HG03439 (cell line): ENCODE results near the gene SNN.

ENCODE experiments used
- ATAC-seq: cut with Tn5 transposase; IDR thresholded peaks from one replicate; pipeline ENCODE4 v1.9.1; 2021; ENCODE audit warnings: mild to moderate bottlenecking, moderate library complexity; ENCODE audit not compliant: unreplicated experiment

Gene SNN

DNA sequence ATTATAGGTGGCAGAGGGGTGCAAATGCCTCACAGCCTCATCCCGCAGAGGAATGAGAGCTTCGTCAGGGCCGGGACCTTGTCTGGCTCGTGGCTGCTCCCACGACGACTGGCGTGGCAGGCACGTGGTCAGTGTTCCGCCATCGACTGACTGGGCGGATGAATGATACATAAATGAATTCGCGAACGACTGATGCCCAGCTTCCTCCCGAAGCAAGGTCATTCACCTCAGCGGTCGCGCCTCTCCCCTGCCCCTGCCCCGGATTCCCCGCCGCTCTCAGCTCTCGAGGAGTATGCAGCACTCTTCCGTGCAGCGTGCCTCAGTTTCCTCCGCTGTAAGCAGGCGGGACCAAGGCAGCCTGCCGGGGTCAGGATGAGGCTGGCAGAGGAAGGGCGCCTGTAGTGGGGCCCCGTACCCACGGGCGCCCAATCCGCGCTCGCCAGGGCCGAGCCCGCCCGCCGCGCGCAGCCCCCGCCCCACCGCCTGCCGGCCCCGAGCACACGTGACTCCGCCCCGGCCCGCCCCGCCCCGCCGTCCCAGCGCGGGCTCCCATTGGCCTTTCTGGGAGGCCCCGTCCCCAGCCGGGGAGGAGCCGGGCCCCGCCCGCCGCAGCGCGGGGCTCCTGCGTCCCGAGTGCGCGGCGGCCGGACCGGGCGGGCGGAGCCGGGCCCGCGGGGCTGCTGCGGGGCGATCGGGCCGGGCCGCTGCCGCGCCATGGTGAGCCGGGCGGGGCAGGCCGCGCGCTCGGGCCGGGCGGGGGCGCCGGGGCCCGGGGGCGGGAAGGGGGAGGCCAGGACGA lies at the start of gene SNN:
SNN (plus strand) TSS at position 632 of the 799 bp plus-strand sequence. CDS start 7,605 bp downstream, outside the sequence.
- ATAC-seq: no peak

DNA sequence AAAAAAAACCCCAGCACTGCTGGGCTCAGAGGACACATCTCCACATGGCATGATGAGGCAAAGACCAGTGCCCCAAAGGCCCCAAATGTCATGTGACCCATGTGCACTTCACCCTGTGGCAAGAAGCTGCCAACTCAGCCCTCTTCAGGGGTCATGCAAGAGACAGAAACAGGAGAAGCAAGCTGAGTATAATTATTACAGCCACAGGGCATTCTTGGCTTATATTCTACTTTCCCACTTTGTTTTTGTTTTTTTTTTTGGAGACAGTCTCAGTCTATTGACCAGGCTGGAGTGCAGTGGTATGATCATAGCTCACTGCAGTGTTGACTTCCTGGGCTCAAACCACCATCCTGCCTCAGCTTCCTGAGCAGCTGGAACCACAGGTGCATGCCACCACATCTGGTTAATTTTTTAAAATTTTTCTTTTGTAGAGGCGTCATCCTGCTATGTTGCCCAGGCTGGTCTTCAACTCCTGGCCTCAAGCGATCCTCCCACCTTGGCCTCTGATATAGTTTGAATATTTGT lies 48.9 kb upstream of the SNN start:
- no peak for ATAC-seq

DNA sequence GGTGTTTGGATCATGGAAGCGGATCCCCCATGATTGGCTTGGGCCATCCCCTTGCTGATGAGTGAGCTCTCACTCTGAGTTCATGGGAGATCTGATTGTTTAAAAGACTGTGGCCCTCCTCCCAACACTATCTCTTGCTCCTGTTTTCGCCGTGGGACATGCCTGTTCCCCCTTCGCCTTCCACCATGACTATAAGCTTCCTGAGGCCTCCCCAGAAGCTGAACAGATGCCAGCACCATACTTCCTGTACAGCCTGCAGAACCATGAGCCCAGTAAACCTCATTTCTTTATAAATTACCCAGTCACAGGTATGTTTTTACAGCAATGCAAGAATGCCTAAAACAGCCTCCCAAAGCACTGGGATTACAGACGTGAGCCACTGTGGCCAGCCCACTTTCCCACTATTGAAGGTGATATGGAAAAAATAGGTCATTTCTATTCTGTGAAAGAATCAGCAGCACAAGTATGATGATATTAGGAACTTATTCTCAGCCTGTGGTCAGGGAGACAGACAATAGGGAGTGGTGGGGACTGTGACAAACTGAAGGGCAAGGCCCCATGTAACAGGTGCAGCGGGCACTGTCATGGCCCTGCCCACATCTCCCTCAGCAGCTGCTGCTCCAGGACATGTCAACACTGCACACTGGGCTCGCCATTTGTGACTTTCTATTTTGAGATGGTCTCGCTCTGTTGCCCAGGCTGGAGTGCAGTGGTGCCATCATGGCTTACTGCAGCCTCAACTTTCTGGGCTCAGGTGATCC lies 47.8 kb upstream of the SNN start:
- no peak for ATAC-seq

DNA sequence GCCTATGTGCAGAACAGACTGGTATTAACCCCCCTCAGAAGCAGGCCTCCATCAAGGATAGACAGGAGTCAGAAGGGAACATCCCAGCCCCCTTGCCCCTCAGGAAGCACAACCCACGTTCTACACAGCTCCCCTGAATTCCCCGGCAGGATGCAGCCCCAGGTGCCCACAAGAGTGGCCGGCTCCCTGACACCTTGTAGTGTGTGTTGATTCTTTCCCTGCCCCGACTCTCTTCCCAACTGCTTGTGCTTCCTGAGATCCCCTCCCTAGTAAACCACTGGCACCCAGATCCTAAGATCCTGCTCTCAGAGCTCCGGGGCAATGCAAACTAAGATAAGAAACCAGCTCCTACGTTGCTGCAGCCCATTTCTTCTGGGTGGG lies 46.7 kb upstream of the SNN start:
- ATAC-seq: no peak

DNA sequence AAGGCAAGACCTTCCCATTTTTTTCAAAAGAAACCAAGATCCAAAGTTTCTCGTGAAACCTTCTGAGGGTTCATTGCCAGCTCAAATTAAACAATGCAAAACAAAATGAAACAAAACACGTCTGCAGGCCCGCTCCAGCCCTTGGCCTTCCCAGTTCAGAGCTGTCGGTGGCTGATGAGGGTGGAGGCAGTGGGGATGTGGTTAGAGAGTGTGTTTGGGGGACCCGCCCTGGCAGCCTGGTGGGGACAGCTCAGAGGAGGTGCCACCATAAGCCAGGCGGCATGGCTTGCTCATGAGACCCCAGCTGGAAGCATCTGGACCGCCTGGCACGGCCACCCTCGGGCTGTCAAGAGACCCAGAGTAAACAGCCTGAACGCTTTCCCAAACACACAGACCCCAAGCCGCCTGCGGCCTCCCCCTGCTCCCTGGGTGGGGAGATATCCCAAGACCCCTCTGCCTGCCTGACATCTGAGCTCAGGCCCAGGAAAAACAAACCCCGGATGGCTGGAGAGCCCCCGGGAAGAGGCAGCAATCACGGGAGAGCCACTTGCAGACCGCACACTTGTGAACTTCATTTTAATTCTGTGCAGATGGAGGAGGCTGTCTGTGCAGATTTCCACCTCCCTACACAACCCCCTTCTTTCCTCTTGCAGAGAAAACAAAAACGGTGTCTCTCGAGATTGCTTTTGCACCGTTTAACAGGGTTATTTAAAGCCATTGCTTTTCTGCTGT lies 46.2 kb upstream of the SNN start:
- no peak for ATAC-seq

DNA sequence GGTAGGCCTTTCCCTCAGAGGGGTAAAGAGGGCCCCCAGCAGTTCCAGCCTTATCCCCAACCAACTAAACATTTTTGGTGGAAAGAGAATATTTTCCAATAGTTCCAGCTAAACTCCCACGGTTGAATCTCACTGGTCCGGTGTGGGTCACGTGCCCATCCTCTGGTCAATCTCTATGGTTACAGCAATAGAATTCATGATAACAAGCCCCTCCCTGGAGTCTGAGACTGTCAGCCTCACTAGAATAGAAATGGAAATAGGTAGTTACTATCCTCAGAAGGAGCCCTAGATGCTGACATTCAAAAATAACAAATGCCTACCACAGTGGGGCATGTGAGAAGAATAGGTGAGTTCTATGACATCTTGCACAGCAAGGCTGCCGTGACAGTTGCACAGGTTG lies 44.0 kb upstream of the SNN start:
- no peak for ATAC-seq

DNA sequence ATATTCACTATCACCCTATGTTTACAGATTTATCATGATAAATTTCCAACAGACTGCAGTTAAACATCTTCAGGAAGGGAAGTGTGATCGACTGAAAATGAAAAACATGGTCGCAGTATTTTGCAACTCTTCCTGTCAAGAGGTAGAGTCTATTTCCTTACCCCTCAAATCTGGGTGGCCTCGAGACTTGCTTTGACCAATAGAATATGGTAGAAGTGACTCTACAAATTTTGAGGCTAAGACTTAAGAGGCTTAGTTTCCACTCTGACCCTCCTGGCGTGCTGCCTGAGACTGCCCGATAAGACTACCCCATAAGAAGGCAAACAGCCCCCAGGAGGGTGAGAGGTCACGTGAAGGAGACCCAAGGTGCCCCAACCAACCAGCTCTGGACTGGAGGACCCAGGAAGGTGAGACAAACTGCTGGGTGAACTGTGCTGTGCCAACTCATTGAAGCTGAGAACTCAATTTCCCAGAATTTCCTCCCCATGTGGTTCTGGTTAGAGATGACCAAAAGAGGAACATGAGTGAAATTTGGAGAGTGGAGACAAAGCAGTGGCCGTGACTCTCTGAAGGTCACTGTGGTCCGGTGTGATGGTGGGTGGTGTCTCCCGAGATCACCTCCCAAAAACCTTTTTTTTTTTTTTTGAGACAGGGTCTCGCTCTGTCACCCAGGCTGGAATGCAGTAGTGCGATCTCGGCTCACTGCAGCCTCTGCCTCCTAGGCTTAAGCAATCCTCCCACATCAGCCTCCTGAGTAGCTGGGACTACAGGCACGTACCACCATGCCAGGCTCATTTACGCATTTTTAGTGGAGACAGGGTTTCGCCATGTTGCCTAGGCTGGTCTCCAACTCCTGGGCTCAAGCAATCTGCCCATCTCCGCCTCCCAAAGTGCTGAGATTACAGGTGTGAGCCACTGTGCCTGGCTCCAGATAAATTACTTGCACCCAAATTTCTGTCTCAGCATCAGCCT lies 43.3 kb upstream of the SNN start:
- ATAC-seq: no peak

DNA sequence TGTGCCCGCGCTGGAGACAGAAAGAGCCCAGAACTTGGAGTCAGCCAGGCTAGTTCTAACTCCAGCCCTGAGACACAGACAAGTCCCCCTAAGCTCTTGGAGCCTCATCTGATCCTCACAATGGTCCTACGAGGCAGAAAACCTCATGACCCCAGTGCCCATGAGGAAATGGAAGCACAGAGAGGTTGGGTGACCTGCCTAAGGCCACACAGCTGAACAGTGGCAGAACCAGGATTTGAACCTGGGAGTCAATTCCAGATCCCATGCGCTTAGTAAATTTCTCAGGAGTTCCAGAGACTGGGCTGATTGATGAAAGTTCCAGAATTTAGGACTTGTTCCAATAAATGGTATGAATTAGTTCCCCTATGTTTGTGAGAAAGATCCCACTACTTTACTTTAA lies 42.5 kb upstream of the SNN start:
- no peak for ATAC-seq

DNA sequence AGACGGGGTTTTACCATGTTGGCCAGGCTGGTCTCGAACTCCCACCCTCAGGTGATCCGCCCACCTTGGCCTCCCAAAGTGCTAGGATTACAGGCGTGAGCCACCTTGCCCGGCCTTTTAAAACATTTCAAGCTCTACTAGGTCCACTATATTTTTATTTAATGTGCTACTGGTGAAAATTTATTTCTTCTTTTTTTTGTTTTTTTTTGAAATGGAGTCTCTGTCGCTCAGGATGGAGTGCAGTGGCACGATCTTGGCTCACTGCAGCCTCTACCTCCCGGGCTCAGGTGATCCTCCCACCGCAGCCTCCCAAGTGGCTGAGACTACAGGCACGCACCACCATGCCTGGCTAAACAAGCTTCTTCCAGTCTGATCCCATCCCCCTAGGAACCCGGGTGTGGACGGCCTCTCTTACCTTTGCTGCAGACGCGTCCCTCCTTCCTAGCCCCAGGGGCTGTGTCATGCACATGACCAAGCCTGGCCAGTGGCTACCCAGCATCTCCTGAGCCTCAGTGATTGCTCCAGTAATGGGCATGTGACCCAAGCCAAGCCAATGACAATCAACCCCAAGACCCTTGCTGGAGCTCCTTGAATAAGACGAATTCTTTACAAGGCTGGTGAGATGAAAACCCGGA lies 41.5 kb upstream of the SNN start:
- ATAC-seq: no peak

DNA sequence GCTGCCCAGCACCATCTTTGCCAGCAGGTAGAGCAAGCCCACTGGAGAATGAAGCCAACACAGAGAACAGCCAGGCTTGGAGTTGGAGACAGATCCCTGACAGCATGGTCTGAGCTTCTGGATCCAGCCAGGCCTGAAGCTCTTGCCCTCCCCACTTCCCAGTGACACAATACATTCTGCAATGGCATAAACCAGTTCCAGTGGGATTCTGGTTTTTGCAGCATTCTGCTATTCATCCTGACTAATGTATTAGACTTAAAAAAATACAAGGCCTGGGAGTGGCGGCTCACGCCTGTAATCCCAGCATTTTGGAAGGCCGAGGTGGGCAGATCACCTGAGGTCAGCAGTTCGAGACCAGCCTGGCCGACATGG lies 41.0 kb upstream of the SNN start:
- ATAC-seq: no peak

DNA sequence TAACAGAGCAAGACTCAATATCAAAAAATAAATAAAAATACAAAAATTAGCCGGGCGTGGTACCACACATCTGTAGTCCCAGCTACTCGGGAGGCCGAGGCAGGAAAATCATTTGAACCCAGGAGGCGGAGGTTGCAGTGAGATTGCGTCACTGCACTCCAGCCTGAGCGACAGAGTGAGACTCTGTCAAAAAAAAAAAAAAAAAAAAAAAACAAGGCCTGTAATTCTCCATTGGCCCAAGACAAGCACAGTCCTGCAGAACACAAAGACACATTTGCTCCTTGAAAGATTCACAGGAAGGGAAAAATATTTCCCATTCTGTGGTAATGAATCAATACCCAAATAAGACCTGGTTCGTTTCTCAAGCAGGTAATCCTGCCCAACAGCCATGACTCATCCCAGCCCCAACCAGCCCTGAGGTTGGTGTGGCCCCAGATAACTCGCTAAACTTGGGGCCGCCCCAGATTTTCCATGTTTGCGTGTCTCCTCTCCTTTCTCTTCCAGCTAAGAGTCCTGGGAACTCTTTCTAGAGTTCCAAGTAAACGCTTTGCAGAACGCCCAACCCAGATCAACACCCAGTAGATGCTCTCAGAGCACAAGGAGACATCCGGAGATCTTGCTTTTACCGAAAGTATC lies 40.3 kb upstream of the SNN start:
- ATAC-seq: no peak

DNA sequence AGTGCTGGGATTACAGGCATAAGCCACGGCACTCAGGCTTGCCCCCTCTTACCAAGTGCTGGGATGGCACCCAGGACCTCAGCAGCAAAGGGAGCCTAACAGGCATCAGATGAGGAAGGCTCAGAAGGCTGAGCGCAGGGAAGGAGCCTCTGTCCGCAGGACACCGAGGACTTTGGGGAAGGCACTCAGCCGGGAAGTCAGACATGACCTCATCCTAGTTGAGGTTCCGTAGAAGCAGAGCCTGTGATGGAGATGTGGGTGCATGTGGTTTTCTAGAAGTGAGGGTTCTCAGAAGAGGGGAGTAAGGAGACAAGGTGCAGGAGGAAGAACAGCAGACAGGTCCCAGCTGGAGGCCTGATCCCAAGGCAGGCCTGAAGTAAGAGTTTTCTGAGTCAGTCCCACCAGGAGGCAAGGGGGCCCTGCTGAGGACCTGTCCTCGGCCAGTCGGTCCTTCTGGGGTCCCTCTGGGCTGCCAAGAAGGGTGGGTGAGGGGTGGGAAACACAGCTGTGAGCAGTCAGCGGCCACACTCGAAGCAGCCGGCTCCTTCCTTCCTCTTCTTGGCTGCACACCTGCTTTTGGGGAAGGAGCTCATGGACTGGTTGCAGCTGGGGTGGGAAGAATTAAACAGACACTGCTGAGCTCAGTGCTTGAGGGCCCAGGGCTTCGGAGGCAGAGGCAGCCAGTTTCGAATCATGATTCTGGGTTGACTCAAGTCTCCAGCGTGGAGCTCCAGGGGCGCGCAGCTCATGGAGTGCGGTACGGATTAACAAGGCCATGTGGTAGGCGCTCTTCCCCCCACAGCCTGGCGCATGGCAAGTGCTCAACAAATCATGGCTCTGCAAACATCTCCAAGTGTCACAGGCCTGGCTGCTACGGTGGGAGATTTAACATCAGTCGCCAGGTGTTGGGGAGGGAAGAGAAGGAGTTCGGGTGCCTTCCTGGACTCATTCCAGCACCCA lies 38.9 kb upstream of the SNN start:
- no peak for ATAC-seq

DNA sequence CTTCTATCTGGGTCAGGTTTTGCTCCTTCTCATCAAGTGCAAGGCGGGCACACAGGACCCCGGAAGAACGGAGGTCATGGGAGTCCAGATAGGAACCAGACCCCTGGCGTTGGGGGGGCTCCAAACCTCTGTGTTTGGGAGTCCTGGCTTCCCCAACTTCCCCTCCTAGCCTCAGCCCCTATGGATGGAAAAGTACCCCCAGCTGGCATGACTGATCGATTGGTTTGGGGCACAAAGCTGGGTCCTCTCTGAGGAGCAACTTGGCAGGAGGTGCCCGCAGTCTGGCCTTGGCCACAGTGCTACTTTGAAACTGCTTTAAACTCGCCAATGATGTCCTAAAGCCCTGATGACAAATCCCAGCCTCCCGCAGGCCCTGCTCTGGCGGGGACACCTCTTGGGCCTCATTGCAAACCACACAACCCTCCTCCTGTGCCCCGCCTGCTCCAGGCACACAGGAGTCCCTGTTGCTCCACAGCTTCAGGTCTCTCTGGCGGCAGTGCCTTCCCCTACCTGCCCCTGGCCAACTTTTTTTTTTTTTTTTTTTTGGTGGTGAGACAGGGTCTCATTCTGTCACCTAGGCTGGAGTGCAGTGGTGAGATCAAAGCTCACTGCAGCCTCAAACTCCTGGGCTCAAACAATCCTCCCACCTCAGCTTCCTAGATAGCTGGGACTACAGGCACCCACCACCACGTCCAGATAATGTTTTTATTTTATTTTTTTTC lies 38.0 kb upstream of the SNN start:
- no peak for ATAC-seq

DNA sequence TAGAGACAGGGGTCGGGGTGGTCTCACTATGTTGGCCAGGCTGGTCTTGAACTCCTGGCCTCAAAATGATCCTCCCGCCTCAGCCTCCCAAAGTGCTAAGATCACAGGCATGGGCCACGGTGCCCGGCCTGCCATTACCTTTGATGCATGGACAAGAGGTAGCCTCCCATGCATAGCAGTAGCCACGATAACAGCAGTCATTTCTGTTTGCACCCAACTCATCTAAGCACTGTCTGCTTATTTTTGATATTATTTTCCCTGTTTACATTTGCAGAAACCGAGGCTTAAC lies 37.5 kb upstream of the SNN start:
- ATAC-seq: no peak

DNA sequence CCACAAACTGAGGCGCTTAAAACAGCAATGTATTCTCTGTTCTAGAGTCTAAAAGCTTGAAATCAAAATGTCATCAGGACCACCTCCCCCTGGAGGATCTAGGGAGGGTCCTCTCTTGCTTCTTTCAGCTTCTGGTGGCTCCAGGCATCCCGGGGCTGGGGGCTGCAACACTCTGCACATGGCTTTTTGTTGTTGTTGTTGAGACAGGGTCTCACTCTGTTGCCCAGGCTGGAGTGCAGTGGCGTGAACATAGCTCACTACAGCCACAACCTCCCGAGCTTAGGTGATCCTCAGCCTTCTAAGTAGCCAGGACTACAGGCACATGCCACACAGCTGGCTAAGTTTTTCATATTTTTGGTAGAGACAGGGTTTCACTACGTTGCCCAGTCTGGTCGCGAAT lies 37.0 kb upstream of the SNN start:
- ATAC-seq: no peak

DNA sequence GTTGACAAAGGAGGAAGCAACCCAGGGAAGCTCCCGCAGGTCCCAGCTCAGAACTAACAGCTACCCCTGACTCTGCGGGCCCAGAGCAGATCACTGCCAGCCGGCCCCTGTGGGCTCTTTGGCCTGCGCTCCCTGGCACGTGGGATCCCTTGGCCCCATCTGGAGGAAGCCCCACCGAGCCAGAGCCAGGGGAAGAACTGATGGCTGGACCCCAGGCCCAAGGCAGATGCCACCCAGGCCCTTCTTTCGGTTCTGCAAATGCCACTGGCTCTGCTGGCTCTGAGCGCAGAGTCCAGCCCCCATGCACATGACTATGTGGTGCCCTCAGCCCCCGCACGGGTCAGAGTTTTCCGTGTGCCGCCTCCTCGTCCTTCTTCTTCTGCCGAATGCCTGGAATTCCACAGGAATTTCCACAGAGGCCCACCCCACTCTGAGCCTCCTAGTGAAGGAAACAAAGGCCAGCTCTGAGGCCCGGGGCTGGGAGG lies 35.8 kb upstream of the SNN start:
- ATAC-seq: no peak

DNA sequence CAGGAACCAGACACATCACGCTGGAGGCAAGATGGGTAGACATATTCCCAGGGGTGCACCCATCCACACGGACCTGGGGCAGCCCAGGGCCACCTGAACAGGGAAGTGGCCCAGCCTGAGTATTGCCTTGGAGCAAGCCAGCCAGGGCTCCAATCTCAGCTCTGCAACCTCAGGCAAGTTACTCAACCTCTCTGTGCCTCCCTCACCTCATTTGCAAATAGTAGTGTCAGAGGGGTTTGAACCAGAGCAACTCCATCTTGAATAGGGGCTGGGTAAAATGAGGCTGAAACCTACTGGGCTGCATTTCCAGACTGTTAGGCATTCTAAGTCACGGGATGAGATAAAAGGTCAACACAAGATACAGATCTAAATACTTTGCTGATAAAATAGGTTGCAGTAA lies 35.1 kb upstream of the SNN start:
- no peak for ATAC-seq

DNA sequence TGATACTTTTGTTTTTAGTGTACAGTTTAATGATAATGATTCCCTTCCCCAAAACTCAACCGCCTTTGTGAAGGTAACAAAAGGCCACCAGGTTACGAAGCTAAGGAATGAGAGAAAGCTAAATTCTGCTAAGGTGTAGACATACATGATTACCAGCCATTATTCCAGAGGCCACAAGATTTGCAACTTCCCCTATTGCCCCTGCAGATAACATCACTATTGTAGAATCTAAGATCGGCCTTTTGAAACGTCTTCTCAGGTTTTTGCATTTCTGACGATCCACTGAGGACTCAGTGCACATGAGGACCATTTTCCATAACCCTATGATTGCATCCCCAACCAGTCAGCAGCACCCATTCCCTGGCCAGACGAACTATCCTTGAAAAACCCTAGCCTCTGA lies 33.9 kb upstream of the SNN start:
- ATAC-seq: no peak
